HG02642 (cell line): Measurements from ENCODE around the gene IDH3B.
A peak's percentile ranks its signal among the peaks of the same experiment; 100 is the strongest.
"Not testable (repeated sequence)": the region's sequence is repeated elsewhere in the genome, so short reads cannot be mapped to it uniquely, and the experiment has no call there.

Experiments
- ATAC-seq: cut with Tn5 transposase; IDR thresholded peaks from one replicate; pipeline ENCODE4 v1.9.1; 2021; ENCODE audit warnings: mild to moderate bottlenecking; ENCODE audit not compliant: unreplicated experiment, poor library complexity

IDH3B gene

DNA sequence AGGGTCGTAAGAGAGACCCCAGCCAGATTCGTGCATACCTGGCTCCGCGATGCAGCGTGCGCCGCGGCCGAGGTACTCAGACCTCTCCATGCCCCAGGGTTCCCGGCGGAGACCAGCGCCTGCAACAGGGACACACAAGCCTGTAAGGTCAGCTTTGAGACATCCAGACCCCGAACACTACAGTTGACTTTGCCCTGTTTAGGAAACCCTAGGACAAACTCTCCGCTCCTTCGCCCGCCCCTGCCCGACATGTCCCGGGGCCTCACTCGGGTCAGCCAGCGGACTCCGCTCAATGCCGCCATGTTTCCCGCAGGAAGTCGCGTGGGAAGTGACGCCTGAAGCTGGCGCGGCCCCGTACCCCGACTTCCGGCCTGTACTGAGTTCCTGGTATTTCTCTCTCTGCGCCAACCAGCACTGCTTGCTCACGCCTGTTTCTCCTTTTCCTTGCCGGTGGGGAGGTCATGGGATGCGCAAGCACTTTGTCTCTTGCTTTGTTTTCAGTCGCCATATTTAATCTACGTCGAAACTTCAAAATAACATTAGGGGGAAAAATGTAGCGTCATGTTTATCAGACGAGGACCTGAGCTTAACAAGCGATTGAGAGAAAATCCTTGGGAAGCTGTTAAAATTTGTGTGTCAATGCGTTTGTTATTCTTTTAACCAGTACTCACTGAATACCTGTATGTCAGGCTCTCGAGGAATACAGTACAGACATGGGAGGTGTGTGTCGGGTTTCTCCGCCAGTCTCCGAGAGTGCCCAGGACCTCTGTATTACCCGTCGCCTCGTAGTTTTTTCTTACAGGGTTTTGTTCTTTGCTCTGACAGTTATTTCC is at the start of gene IDH3B:
TSS of gene IDH3B (minus strand) at position 330 of the 833 bp plus-strand sequence. CDS start at position 302, 28 bp downstream.
- peak; percentile 89 for ATAC-seq

DNA sequence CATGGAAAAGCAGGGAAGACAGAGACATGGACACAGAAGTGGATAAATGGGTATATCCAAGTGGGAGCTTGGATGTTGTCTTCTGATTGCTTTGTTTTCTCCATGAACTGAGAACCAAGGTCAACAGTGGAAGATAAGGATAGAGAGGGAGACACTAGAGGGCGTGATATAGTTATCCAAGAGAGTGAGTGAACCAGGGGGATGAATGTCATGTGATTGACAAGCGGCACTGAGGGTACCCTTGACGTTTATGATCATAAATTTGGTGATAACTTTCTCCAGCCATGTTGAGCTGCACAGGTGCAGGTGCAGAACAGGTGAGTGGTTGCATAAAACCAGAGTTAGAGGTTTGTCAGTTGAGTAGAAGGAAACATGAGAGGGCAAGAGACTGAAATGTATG is 49.3 kb upstream of the IDH3B start:
- no peak for ATAC-seq

DNA sequence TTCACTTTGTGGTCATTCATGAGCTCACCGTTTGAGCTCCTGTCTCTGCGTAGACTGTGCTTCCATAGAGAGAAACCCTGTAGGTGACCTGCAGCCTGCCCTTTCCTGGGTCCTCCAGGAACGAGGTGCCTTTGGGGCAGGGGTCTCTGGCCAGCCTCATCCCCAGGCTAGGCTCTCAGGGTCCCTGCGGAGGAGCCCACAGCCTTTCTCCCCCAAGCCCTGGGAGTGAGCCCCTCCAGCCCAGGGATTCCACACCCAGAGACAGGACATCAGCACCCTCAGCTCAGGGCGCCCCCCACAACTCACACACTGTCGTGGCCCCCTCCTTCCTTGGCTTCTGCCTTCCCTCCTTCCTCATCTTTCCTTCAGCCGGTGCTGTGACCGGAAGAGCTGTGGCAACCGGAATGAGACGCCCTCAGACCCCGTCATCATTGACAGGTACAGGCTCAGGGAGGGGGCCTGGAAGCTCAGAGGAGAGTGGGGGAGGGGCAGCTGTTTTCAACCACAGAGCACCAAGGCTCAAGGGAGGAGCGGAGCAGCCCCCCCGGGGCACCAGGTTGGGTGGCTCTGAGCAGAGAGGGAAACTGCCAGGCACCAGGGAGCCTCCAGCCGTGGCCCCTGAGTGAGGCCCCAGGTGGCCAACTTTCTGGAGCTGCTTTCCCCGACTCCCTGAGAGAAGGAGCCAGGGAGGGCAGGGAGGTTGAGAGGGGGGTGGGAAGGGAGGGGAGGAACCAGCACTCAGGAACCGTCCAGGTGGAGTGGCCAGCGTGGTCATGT is 45.4 kb upstream of the IDH3B start:
- no peak for ATAC-seq

DNA sequence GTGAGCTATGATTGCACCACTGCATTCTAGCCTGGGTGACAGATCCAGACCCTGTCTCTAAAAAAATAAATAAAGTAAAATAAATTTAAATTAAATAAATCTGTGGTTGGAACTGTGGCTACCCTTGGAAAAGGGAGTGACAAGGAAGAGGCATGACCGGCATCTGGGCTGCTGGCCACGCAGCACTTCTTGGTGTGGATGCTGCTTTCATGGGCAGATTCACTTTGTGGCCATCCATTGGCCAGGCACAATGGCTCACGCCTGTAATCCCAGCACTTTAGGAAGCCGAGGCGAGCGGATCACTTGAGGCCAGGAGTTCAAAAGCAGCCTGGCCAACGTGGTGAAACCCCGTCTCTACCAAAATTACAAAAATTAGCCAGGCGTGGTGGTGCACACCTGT is 44.6 kb upstream of the IDH3B start:
- ATAC-seq: no peak

DNA sequence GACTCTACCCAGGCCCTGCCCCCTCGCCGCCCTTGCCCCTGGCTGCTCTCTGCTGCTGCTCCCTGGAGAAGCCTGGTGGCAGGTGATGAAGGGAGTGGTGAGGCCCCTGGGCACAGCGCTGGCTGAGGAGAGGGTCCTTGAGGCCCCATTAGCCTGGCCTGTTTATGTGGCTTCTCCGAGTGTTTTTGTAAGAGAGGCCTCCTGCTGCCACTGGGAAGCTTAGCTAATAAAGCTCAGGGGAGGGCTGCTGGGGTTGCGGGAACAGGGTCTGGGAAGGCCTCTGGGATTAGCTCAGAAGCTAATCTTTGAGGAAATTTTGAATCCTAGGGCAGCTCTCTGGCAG is 44.0 kb upstream of the IDH3B start:
- ATAC-seq: no peak

DNA sequence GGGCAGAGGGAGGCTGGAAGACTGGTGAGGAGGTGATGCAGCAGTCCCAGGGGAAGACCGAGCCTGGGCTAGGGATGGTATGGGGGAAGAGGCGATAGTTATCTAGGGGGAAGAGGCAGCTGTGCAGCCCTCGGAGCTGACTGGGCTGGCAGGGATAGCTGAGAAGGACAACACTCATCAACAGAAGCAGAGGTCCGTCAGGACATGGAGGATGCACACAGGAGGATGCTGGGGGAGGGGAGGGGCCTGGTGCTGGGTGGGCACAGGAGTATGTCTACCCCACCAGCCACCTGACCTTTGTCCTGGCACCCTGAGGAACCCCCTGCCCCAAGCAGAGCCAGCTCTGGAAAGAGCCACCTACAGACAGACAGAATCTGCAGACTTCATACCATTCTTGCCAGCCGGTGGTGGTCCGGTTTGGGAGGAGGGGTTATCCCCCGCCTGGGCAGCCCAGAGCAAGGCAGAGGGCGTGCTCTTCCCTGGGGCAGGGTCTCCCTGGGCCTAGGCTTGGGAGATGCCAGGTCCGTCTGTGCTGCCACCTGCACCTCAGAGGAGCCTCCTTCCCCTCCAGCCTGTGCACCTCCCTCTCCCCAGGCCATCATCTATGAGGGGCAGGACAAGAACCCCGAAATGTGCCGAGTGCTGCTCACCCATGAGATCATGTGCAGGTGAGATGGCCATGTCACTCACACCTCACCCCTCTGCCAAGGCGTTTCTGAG is 43.5 kb upstream of the IDH3B start:
- ATAC-seq: no peak

DNA sequence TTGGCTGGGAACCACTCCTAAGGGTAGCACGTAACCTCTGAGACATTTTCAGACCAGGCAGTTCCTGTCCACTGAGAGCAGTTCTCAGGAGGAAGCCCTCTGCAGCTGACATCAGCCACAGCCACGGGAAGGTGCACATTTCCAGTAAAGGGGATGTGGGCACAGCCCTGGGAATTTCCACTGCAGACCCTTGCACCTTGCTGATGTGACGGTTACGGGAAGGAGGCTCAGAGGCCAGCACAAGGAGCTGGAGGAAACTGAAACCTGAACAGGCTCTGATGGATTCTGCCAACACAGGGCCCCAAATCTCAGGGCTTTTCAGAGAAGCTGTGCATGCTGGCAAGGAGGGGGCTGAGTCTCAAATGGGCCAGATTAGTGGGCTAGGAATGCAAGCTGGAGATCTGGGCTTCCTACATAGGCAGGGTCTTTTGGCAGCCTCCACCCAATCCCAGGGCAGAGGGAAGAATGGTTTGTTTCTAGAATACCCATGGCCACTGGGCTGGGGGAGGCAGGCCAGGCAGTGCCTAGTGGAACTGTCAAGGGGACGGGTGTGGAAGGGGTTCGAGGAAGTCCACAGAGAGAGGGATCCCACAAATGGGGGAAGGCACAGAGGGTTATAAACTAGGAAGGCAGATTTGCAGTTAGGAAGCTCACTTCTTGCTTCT is 42.8 kb upstream of the IDH3B start:
- ATAC-seq: no peak

DNA sequence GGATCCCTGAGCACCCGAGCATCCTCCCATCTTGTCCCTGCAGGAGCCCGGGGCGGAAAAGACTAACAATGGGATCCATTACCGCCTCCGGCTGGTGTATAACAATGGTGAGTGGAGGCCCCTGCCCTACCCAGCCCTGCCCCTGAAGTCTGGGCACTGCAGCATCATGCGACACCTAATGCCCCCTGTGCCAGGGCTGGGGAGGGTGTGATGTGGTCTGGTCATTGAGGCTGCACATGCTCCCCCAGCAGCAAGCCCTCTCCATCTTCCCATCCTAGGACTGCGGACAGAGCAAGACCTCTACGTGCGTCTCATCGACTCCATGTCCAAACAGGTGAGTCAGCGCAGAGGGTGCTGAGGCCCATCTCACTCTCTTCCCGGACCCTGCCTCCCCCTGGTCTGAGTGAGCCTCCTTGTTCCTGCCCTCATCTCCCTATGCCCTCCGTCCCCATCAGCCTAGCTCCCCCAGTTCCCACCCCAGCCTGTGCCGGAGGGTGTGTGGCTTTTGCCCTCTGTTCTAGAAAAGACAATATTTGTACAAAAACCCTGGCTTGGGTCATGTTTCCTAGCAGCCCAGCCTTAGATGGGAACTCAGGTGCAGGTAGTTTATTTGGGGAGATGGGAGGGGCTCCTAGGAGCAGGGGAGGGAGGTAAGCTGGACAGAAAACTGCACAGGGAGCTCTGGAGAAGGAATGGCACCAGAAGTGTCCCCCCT is 42.1 kb upstream of the IDH3B start:
- no peak for ATAC-seq

DNA sequence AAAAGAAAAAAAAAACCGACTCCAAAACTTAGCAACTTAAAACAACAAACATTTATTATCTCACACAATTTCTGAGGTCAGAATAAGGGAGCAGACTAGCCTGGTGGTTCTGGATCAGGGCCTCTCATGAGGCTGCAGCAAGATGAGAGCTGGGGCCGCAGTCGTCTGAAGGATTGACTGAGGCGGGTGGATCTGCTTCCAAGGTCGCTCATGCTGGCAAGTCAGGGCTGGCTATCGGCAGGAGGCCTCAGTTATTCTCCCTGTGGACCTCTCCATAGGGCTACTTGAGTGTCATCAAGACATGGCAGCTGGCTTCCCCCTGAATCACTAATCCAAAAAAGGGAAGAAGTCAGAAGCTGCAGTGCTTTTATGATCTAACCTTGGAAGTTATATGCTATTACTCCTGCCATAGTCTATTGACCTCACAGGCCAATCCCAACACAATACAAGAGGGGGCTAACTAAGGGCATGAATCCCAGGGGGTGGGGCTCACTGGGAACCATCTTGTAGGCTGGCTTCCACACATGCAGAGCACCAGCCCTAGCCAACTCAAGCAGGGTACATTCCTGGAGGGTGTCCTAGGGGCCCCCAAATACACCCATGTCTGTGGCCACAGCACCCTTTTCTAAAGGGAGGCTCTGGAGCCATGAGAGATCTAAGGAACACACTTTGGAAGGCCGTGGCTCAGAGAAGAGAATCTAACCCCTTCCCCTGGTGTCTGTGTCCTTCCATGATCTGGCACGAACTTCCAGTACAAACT is 39.9 kb upstream of the IDH3B start:
- ATAC-seq: no peak

DNA sequence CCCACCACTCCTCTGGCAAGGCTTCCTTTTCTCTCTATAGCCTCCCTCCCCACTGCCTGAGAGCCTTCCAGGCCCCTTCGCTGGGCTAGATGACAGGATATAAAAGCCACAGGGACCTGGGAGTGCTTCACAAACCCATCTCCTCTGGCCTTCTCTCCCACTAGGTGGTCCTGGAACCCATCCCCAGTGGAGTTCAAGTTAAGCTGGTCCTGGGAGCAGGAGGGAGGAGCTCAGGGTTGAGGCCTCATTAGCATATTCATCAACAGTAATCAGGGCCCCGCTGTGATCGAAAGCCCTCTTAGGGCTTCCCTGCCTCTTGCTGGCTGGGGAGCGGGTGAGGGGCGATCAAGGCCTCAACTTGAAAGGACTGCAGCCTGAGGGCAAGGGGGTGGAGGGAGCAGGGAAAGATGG is 37.7 kb upstream of the IDH3B start:
- ATAC-seq: no peak

DNA sequence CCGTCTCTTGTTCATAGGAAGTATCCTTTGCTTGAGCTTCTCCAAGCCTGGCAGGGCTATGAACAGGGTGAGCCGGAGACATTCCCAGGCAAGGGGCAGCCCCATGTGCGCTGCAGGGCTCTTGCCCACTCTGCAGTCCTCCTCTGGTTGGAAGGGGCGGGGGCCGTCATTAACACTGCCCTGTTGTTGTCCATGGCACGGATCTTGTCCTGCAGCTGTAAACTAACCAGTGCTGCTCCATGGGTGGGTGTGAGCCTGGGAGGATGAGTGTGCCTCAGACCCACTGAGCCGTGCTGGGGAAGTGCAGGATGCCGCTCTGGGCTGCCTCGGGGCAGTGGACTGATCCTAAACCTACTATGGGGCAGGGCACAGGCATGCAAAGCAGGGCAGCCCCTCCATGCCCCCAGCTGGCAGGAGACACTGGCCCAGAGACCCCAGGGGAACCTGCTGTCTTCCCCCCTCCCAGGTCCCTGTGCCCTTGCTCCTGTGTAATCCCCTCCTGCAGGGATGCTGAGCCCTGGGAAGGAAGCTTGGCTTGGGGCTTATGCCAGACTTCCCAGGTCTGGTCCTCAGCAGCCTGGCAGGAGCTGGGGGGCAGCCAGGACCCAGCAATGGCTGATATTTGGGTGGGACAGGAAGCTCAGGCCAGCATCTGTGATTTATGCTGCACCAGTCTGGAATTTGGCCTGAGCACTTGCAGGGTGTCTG is 37.1 kb upstream of the IDH3B start:
- no peak for ATAC-seq

DNA sequence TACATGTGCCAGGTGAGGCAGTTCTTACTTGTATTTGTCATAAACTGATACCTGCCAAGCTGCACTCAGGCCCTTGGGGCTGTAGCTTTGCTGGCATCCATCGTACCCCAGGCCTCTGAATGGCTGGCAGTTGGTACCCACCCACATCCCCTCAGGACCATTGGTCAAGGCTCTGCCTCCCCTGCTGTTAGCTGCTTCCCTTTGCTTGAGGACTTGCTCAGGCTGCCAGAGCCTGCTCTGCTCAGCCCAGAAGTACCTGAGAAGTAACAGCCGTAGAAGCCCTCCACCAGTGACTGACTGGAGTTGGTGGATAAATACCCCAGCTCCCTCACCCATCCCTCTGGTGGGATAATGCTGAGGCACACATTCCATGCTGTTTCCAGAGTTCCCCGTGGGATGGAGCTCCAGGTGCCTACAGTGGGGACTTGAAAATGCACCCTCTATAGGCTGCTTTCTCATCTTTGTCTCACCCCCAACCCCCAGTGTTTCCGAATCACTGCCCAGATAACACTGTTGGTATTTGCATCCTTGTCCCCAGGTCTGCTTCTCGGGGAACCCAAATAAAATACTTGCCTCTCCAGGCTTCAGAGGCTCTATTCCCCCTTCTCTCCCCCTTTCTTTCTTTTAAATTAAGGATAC is 35.9 kb upstream of the IDH3B start:
- ATAC-seq: no peak

DNA sequence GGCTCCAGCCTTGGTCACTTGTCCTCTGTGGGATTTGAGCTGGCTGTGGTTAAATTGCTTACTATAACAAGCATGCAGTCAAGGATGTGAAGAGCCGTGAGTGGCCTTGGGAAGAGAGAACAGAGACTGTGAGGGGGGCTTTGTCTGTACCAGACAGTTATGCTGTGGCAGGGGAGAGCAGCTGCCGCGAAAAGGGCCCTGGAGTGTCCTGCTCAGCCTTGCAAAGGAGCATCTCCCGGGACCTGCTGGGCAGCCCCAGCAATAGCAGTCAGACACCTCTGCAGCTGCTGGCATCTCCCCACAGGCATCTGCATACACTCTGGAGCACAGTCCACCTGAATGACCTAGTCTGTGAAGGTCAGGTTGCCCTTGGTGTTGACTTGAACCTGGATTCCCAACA is 34.9 kb upstream of the IDH3B start:
- ATAC-seq: no peak

DNA sequence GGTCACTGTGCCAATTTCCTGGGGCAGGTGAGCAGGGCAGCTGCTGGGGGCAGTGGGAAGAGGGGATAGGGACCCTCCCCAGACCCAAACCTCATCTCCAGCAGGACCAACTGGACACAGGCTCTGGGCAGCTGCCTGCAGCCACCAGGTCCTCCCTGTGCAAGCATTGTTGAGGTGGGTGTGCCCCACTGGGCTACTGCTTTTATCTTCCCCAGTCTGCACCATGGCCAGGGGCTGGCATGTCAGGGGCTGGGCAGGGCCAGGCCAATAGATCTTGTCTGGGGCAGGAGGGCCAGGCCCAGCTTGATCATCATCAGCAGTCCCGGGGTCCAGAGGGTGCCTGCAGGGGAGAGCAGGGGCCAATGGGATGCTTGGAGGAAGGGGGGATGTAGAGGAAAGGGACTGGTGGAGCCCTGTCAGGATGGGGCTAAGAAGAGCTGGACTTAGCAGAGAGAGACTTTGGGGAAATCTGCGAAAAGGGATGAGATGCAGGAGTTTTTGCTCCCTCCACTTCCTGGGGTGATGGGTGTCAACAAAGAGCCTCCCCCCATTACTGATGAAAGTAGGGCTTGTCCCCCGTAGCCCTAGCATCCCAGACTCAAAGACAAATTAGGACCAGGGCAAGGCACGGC is 34.3 kb upstream of the IDH3B start:
- ATAC-seq: no peak

DNA sequence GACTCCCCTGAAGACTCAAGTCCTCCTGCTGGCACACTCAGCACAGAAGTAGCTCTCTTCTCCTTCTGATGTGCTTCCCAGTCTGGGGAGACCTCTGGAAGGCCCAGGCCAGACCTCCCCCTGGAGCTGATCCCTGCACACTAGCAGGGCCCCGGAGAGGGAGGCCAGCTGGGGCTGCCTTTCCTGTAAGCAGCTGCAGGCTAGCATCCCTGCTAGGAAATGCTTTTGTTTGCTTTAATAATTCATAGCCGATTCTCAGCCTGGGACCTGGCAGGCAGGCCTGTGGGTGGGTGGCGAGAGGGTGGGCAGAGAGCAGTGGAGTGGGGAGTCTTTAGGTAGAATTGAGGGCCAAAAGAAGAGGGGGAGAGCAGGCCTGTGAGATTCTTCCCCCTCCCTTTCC is 33.8 kb upstream of the IDH3B start:
- ATAC-seq: no peak

DNA sequence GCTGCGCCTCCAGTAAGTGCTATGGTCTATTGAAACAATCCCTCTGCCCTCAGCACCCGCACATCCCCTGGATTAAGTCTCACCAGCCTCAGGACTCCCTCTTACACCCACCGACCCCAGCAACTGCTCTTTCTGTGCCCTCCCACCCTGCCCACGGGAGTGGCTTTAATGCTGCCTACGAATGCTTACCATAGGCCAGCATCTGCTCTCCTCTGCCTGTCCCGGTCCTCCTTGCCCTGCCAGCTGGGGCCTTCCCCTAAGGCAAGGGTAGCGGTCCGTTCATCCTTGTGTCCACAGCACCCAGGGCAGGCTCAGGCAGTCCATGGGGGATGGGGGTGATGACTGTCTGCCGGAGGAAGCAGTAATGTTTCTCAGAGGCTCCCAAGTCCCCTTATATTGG is 32.6 kb upstream of the IDH3B start:
- ATAC-seq: no peak

DNA sequence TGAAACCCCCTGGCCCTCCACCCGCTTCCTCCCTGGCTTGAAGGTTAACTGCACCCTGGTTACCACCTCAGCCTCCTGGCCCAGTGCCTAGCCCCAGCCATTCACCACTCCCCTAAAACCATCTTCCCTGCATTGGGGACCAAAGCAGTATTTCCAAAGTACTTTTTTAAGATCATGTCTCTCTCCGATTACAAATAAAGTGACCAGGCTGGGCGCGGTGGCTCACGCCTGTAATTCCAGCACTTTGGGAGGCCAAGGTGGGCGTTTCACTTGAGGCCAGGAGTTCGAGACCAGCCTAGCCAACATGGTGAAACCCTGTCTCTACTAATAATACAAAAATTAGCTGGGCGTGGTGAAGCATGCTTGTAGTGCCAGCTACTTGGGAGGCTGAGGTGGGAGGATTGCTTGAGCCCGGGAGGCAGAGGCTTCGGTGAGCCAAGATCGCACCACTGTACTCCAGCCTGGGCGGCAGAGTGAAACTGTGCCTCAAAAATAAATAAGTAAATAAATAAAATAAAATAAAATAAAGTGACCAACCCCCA is 32.0 kb upstream of the IDH3B start:
- ATAC-seq: not testable (repeated sequence)
